Measurements from ENCODE around the gene SRC.
"Not testable (repeated sequence)": the region's sequence is repeated elsewhere in the genome, so short reads cannot be mapped to it uniquely, and the experiment has no call there.

The SRC gene

GRCh38 chr20:37330316-37330715, 15.6 kb upstream of the SRC start:
- Histone ChIP-seq H3K4me1 (ENCODE audit: insufficient read depth, low read length) (no peaks in the 10 kb centered on the region), H3K9me3 (ENCODE audit: insufficient read depth, low read depth, low read length) (no peaks in the 10 kb centered on the region), H3K9ac (ENCODE audit: low read depth, low read length) (no peak overlapping the region), H3K27ac (ENCODE audit: low read length) (no peak overlapping the region), H3K36me3 (ENCODE audit: insufficient read depth, low read depth, low read length) (no peaks in the 10 kb centered on the region), H3K27me3 (ENCODE audit: insufficient read depth, low read length) (no peaks in the 10 kb centered on the region), H3K4me3 (ENCODE audit: low read length) (no peak overlapping the region)

GRCh38 chr20:37331060-37331857, 14.7 kb upstream of the SRC start:
- no peak overlapping the region for H3K4me3 ChIP-seq (ENCODE audit: low read length)
- no peak overlapping the region for H3K9ac ChIP-seq (ENCODE audit: low read depth, low read length)
- no peaks in the 10 kb centered on the region for H3K4me1 ChIP-seq (ENCODE audit: insufficient read depth, low read length)
- no peaks in the 10 kb centered on the region for H3K36me3 ChIP-seq (ENCODE audit: insufficient read depth, low read depth, low read length)
- no peak overlapping the region for H3K27ac ChIP-seq (ENCODE audit: low read length)
- H3K27me3 ChIP-seq (ENCODE audit: insufficient read depth, low read length), result no peaks in the 10 kb centered on the region
- H3K9me3 ChIP-seq (ENCODE audit: insufficient read depth, low read depth, low read length), result no peaks in the 10 kb centered on the region

GRCh38 chr20:37333130-37333847, 12.7 kb upstream of the SRC start:
- Histone ChIP-seq H3K27ac (ENCODE audit: low read length) (no peak overlapping the region), H3K4me1 (ENCODE audit: insufficient read depth, low read length) (no peaks in the 10 kb centered on the region), H3K4me3 (ENCODE audit: low read length) (no peak overlapping the region), H3K36me3 (ENCODE audit: insufficient read depth, low read depth, low read length) (no peaks in the 10 kb centered on the region), H3K9ac (ENCODE audit: low read depth, low read length) (no peak overlapping the region), H3K9me3 (ENCODE audit: insufficient read depth, low read depth, low read length) (no peaks in the 10 kb centered on the region), H3K27me3 (ENCODE audit: insufficient read depth, low read length) (no peaks in the 10 kb centered on the region)

- Histone ChIP-seq H3K36me3 (ENCODE audit: insufficient read depth, low read depth, low read length) (no peaks in the 10 kb centered on the region), H3K4me3 (ENCODE audit: low read length) (no peak overlapping the region), H3K27ac (ENCODE audit: low read length) (no peak overlapping the region), H3K9me3 (ENCODE audit: insufficient read depth, low read depth, low read length) (no peaks in the 10 kb centered on the region), H3K27me3 (ENCODE audit: insufficient read depth, low read length) (no peaks in the 10 kb centered on the region), H3K4me1 (ENCODE audit: insufficient read depth, low read length) (no peaks in the 10 kb centered on the region), H3K9ac (ENCODE audit: low read depth, low read length) (no peak overlapping the region)
Measured at GRCh38 chr20:37333848-37334318, 12.1 kb upstream of the SRC start.

GRCh38 chr20:37334450-37334849, 11.5 kb upstream of the SRC start:
- H3K27ac ChIP-seq (ENCODE audit: low read length), result no peak overlapping the region

GRCh38 chr20:37335642-37336368, 10.1 kb upstream of the SRC start:
- no peak overlapping the region for H3K4me3 ChIP-seq (ENCODE audit: low read length)
- no peaks in the 10 kb centered on the region for H3K4me1 ChIP-seq (ENCODE audit: insufficient read depth, low read length)
- H3K9ac ChIP-seq (ENCODE audit: low read depth, low read length), result no peak overlapping the region
- H3K27me3 ChIP-seq (ENCODE audit: insufficient read depth, low read length), result no peaks in the 10 kb centered on the region
- H3K9me3 ChIP-seq (ENCODE audit: insufficient read depth, low read depth, low read length), result no peaks in the 10 kb centered on the region
- H3K27ac ChIP-seq (ENCODE audit: low read length), result no peak overlapping the region
- no peaks in the 10 kb centered on the region for H3K36me3 ChIP-seq (ENCODE audit: insufficient read depth, low read depth, low read length)

More at GRCh38 chr20:37334450-37334849, 11.5 kb upstream of the SRC start:
- no peaks in the 10 kb centered on the region for H3K27me3 ChIP-seq (ENCODE audit: insufficient read depth, low read length)
- no peaks in the 10 kb centered on the region for H3K4me1 ChIP-seq (ENCODE audit: insufficient read depth, low read length)
- no peaks in the 10 kb centered on the region for H3K36me3 ChIP-seq (ENCODE audit: insufficient read depth, low read depth, low read length)
- no peaks in the 10 kb centered on the region for H3K9me3 ChIP-seq (ENCODE audit: insufficient read depth, low read depth, low read length)
- H3K9ac ChIP-seq (ENCODE audit: low read depth, low read length), result no peak overlapping the region
- H3K4me3 ChIP-seq (ENCODE audit: low read length), result no peak overlapping the region

DNA sequence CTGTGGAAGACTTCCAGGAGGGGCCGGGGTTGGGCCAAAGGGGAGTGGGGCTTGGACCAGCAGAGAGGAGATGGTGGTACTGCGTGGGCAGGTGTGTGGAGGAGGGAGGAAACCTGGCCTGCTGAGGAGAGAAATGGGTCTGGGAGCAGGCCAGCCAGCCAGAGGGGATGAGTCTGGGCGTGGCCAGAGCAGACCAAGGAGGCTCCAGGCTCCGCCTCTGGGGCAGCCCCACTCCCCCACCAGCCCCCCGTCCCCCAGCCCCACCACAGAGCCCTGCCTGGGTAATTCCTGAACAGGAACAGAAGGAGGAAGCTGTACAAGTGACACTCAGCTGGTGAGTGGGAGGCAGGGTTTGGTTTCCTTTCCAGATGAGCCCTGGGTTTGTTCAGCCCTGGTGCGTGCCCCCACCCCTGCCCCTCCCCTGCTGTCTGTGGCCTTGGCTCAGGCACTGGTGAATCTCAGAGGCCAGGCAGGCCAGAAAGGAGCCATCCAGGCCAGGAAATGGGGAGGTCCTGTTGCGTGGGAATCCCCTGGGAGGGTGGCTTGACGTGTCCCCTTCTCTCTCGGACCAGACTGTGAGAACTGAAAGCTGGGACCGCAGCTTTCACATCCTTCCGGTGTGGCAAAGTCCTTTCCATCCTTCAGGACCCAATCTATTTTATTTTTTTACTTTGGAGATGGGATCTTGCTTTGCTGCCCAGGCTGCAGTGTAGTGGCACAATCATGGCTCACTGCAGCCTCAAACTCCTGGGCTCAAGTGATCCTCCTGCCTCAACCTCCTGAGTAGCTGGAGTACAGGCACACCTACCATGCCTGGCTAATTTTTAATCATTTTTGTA, 9.4 kb upstream of the SRC start:
- H3K4me3 ChIP-seq (ENCODE audit: low read length), result no peak overlapping the region
- no peaks in the 10 kb centered on the region for H3K4me1 ChIP-seq (ENCODE audit: insufficient read depth, low read length)
- no peak overlapping the region for H3K9ac ChIP-seq (ENCODE audit: low read depth, low read length)
- no peaks in the 10 kb centered on the region for H3K27me3 ChIP-seq (ENCODE audit: insufficient read depth, low read length)
- H3K27ac ChIP-seq (ENCODE audit: low read length), result no peak overlapping the region
- H3K36me3 ChIP-seq (ENCODE audit: insufficient read depth, low read depth, low read length), result no peaks in the 10 kb centered on the region
- no peaks in the 10 kb centered on the region for H3K9me3 ChIP-seq (ENCODE audit: insufficient read depth, low read depth, low read length)

DNA sequence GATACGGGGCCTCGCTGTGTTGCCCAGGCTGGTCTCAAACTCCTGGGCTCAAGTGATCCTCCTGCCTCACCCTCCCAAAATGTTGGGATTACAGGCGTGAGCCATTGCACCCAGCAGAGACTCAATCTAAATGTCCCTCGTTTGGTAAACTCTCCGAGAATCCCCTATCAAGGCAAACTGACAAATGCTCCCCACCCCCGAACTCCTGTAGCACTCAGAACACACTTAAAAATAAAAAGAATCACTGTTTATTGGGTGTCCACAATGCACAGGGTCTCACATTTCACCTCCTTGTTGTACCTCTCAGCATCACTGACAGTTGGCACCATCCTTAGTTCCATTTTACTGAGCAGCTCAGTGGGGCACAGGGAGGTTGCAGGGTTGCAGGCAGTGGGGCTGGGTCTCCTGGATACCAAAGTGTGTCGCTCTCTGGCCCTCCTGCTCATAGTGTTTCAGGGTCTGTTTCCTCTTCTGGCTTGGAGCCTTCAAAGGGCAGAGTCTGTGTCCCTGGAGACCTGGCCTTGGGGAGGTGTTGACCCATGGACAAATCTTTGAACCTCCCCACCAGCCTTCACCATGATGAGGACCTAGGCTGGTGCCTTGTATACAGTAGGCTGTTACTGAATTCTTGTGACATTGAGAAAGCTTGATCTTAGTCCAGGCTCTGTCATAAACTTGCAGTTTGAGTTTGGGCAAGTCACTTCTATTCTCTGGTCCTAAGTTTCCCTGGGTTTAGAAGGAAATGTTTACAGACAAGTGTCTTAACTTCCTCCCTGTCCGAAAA, 8.5 kb upstream of the SRC start:
- Histone ChIP-seq H3K36me3 (ENCODE audit: insufficient read depth, low read depth, low read length) (no peaks in the 10 kb centered on the region), H3K27ac (ENCODE audit: low read length) (no peak overlapping the region), H3K27me3 (ENCODE audit: insufficient read depth, low read length) (no peaks in the 10 kb centered on the region), H3K9ac (ENCODE audit: low read depth, low read length) (no peak overlapping the region), H3K4me1 (ENCODE audit: insufficient read depth, low read length) (no peaks in the 10 kb centered on the region), H3K9me3 (ENCODE audit: insufficient read depth, low read depth, low read length) (no peaks in the 10 kb centered on the region), H3K4me3 (ENCODE audit: low read length) (no peak overlapping the region)

- H3K9me3 ChIP-seq (ENCODE audit: insufficient read depth, low read depth, low read length); H3K4me1 ChIP-seq (ENCODE audit: insufficient read depth, low read length): not testable (repeated sequence)
Measured at GRCh38 chr20:37338380-37338779, 7.6 kb upstream of the SRC start.

GRCh38 chr20:37339208-37339607, 6.7 kb upstream of the SRC start:
- H3K9me3 ChIP-seq (ENCODE audit: insufficient read depth, low read depth, low read length), result no peaks in the 10 kb centered on the region
- H3K36me3 ChIP-seq (ENCODE audit: insufficient read depth, low read depth, low read length), result no peaks in the 10 kb centered on the region
- no peaks in the 10 kb centered on the region for H3K27me3 ChIP-seq (ENCODE audit: insufficient read depth, low read length)
- H3K9ac ChIP-seq (ENCODE audit: low read depth, low read length), result no peak overlapping the region
- H3K4me1 ChIP-seq (ENCODE audit: insufficient read depth, low read length), result no peaks in the 10 kb centered on the region
- no peak overlapping the region for H3K4me3 ChIP-seq (ENCODE audit: low read length)
- no peak overlapping the region for H3K27ac ChIP-seq (ENCODE audit: low read length)

More at GRCh38 chr20:37338380-37338779, 7.6 kb upstream of the SRC start:
- H3K36me3 ChIP-seq (ENCODE audit: insufficient read depth, low read depth, low read length); H3K9ac ChIP-seq (ENCODE audit: low read depth, low read length); H3K27ac ChIP-seq (ENCODE audit: low read length); H3K4me3 ChIP-seq (ENCODE audit: low read length); H3K27me3 ChIP-seq (ENCODE audit: insufficient read depth, low read length): not testable (repeated sequence)

- H3K27me3 ChIP-seq (ENCODE audit: insufficient read depth, low read length); H3K4me3 ChIP-seq (ENCODE audit: low read length); H3K9me3 ChIP-seq (ENCODE audit: insufficient read depth, low read depth, low read length); H3K9ac ChIP-seq (ENCODE audit: low read depth, low read length); H3K27ac ChIP-seq (ENCODE audit: low read length); H3K36me3 ChIP-seq (ENCODE audit: insufficient read depth, low read depth, low read length); H3K4me1 ChIP-seq (ENCODE audit: insufficient read depth, low read length): not testable (repeated sequence)
Measured at GRCh38 chr20:37339764-37340109, 6.2 kb upstream of the SRC start.
